Kidney (tissue), 14 donors: ENCODE measurements around the gene HS1BP3. TPM values are rescaled to one million over a fixed set of nuclear protein-coding genes. Genes with fewer than 3 reads are reported as not detected.

Experiments used
- DNase-seq, 5 donors: peaks; one replicate each; pipeline ENCODE4 v3.0.0-alpha.2; 2013 to 2020
- FAIRE-seq: peaks from 2 replicates; lab custom pipeline; 2012; peaks lifted over from hg19 to GRCh38; lab: Jason Lieb, UNC
- H3K27ac ChIP-seq, 2 donors: one replicate each; pipeline ENCODE4 v1.7.0; 2013; ENCODE audit warnings: low read depth in 2 of 2, low read length in 2 of 2, inconsistent platforms in 1 of 2
- H3K27me3 ChIP-seq: one replicate; pipeline ENCODE4 v1.7.1; 2013; ENCODE audit warnings: low read length, inconsistent platforms; ENCODE audit not compliant: control insufficient read depth, insufficient read depth
- H3K36me3 ChIP-seq, 3 donors: one replicate each; pipeline versions ENCODE4 v1.7.0 to v1.7.1; 2013; ENCODE audit warnings: low read length in 3 of 3, control low read depth in 1 of 3, inconsistent platforms in 1 of 3; ENCODE audit not compliant: insufficient read depth in 3 of 3, control insufficient read depth in 2 of 3
- H3K4me1 ChIP-seq, 3 donors: one replicate each; pipeline versions ENCODE4 v1.7.0 to v1.7.1; 2013; ENCODE audit warnings: low read length in 3 of 3, inconsistent platforms in 1 of 3, low read depth in 1 of 3; ENCODE audit not compliant: control insufficient read depth in 2 of 3, insufficient read depth in 2 of 3
- H3K4me3 ChIP-seq, 3 donors: one replicate each; pipeline versions ENCODE4 v1.7.0 to v1.8.1; 2013; ENCODE audit warnings: low read length in 3 of 3, control low read depth in 1 of 3, inconsistent platforms in 1 of 3
- H3K9ac ChIP-seq, 3 donors: one replicate each; pipeline versions ENCODE4 v1.7.0 to v1.7.1; 2013; ENCODE audit warnings: low read length in 3 of 3, control low read depth in 1 of 3, inconsistent platforms in 1 of 3
- H3K9me3 ChIP-seq, 3 donors: one replicate each; pipeline versions ENCODE4 v1.7.0 to v1.7.1; 2013; ENCODE audit warnings: low read length in 3 of 3, control low read depth in 1 of 3, inconsistent platforms in 1 of 3; ENCODE audit not compliant: control insufficient read depth in 2 of 3, insufficient read depth in 1 of 3
- intact Hi-C: fragments of 100-400 bp; cut with DNase I; formaldehyde crosslinking; loops from one replicate; pipeline ENCODE4 v1.11.1; 2022
- polyA plus RNA-seq: library from polyadenylated mRNA; stranded (reverse); fragments of 350-450 nt; fragmentation: Illumina TruSeq; extraction: RNeasy Lipid Tissue Mini Kit (QIAGEN cat#74804); gene quantifications from one replicate; pipeline ENCODE4 v1.2.3, GENCODE V29; 2014; ENCODE audit warnings: low read depth, low replicate concordance; ENCODE audit not compliant: insufficient read depth
- total RNA-seq: library from RNA; stranded (reverse); fragmentation: NEBNext Ultra II Directional; extraction: Animal tissue kit (Norgen Biotek cat#: 25700); gene quantifications from one replicate; pipeline ENCODE4 v1.2.1, GENCODE V29; 2021
- TF ChIP-seq, protein P1 (sequence below): IDR thresholded peaks from 3 replicates; pipeline ENCODE4 v1.5.1; 2012; ENCODE audit warnings: mild to moderate bottlenecking, moderate library complexity, borderline replicate concordance; ENCODE audit not compliant: insufficient read depth; ENCODE audit errors: extremely low read depth
- donor health status: control.
- donor health status: control.
- donor health status: control.
- donor health status: control.
- donor health status: control.
- donor health status: DM: yes; HTN: yes; CAD: no.
- donor health status: Normal renal cell carcinoma (clear cell type).

The HS1BP3 gene
- total and polyA plus RNA-seq, 2 donors from 2014 or later, result 35.5 to 37.5 TPM

DNA sequence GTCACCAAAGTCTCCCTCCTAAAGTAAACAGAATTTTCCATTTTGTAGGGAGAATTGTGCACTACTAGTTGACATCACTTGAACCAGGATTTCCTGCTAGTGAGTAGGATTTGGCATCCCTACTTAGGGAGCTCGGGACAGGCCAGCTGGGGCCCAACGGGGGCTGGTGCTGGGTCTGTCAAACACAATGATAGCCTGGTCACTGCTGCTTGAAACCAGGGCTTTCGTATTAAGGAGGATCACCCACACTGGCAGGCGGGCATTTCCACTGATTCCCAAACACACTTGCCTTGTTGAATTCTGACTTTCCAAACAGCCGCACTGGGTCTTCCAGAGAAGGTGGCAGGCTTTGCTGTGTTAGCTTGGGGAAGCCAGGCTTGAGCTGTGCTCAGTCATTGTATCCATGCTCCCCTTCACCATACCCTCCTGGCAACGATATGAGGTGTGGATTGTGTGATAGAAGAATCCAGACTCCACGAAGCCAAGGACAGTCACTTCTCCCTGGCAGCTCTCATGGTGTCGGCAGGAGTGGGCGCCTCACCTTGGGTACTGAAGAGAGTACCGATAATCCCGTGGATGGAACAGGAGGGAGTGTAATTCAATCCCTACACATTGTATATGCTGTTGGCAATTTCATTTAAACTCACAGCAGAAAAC, 23.5 kb upstream of the HS1BP3 start:
- peaks cover 41% of the 10 kb centered on the region for H3K27me3 ChIP-seq

DNA sequence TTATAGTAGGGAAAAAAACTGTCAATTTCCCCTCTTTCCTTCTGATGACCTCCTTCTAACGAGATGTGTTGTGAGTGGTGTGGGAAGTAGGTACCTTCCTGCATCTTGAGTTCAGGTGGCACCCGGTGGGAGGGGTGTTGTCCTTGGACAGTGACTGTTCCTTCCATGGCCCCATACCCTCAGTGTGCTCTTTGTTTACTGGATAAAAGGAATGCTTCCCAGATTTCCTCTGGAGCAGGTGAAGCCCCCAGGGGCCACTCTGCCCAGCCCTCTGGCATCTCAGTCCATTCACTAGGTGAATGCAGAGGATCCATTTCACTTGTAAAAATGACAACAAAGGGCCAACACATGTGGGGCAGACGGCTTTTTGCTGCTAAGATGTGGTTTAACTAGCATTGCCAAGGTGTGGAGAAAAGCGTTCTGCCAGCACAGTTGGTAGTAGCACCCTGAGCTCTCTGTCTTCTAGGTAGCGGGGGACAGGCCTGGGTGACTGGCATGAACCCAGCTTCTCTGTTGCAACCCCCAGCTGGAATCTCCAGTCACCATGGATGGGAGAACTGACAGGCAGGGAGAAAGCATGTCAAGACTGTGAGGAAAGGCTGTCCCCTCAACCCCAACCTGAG, 22.9 kb upstream of the HS1BP3 start:
- H3K36me3 ChIP-seq, result peaks cover 0 to 4% (median 0%) of the 10 kb centered on the region in 3 donors
- FAIRE-seq, result no peak
- no peak for DNase-seq
- H3K4me3 ChIP-seq, result no peak overlapping the region
- TF ChIP-seq, protein P1, sequence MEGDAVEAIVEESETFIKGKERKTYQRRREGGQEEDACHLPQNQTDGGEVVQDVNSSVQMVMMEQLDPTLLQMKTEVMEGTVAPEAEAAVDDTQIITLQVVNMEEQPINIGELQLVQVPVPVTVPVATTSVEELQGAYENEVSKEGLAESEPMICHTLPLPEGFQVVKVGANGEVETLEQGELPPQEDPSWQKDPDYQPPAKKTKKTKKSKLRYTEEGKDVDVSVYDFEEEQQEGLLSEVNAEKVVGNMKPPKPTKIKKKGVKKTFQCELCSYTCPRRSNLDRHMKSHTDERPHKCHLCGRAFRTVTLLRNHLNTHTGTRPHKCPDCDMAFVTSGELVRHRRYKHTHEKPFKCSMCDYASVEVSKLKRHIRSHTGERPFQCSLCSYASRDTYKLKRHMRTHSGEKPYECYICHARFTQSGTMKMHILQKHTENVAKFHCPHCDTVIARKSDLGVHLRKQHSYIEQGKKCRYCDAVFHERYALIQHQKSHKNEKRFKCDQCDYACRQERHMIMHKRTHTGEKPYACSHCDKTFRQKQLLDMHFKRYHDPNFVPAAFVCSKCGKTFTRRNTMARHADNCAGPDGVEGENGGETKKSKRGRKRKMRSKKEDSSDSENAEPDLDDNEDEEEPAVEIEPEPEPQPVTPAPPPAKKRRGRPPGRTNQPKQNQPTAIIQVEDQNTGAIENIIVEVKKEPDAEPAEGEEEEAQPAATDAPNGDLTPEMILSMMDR, result no peak
- H3K27ac ChIP-seq, result no peak overlapping the region
- H3K4me1 ChIP-seq, result peaks cover 0 to 25% (median 24%) of the 10 kb centered on the region in 3 donors
- intact Hi-C loops, result no loop called here
- H3K9me3 ChIP-seq, result no peaks in the 10 kb centered on the region
- H3K27me3 ChIP-seq, result peaks cover 47% of the 10 kb centered on the region
- no peak overlapping the region for H3K9ac ChIP-seq

More for the DNA sequence above, 23.5 kb upstream of the HS1BP3 start:
- no peak overlapping the region for H3K9ac ChIP-seq
- H3K9me3 ChIP-seq, result no peaks in the 10 kb centered on the region
- H3K4me1 ChIP-seq, result peaks cover 0 to 25% (median 24%) of the 10 kb centered on the region in 3 donors
- TF ChIP-seq, protein P1, result no peak
- H3K27ac ChIP-seq, result peak overlapping the region; percentile 36 to 51
- intact Hi-C loops, result no loop called here
- H3K4me3 ChIP-seq, result no peak overlapping the region
- FAIRE-seq (no peak), DNase-seq (peak in 1 of 5 donors; percentile 28)
- H3K36me3 ChIP-seq, result peaks cover 0 to 4% (median 0%) of the 10 kb centered on the region in 3 donors

DNA sequence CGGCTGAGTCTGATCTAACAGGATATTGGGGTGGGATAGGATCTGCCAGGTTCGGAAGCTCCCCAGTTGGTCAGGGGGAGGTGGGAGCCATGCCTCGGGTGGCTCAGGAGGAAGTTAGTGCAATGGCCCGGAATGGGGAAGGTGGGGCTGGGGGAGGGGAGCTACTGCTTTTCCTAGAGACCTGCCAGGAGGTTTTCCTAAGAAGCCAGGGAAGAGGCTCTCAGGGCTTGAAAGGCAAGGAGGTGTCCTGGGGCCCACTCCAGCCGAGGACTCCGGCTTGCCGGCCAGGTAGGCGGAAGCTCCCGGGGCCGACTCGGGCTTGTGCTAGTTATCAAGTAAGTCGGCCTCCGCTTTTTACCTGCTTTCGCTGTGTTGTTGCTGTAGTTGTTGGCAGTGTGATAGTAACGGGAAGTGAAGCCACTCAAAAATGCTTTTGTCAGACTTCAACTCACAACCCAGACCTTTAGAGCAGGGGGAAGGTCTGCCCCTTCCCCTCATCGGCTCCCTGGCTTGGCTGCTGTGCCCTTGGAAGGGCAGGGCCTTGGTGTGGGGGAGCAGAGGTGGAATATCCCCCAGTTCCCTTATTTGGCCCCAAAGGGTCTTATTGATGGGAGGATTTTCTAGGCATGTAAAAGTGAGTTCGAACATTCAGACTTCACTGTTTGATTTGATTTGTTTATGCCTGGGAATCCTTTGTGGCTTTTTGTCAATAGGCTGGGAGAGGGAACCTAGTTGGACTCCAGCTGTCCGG, 21.5 kb upstream of the HS1BP3 start:
- intact Hi-C loops, result no loop called here
- Histone ChIP-seq H3K36me3 (peaks cover 0 to 4% (median 0%) of the 10 kb centered on the region in 3 donors), H3K4me1 (peaks cover 0 to 33% (median 32%) of the 10 kb centered on the region in 3 donors), H3K27ac (no peak overlapping the region), H3K9me3 (no peaks in the 10 kb centered on the region), H3K9ac (no peak overlapping the region), H3K4me3 (no peak overlapping the region), H3K27me3 (peaks cover 54% of the 10 kb centered on the region)
- FAIRE-seq, result no peak
- peak in 2 of 5 donors; percentile 68 to 75 for DNase-seq
- TF ChIP-seq, protein P1, result no peak
